Measurements from ENCODE around the gene SLC22A24.

DNA sequence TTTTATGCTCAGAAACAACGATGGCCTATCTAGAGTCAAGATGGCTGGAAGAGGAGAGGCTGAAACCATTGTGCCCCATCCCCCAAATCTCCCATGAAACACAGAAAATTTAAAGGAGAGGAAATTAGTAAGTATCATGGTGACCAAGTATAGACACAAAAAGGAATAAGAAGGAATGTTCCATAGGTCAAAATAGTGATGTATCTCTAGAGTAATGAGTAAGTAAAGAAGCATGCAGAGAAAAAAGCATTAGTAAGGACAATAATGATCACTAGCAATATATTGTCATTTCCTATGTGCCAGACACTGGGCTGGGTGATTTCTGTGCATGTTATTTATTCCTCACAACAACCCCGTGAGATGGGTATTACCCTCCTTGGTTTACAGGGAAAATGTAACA is 2.6 kb upstream of the SLC22A24 start:
- TF ChIP-seq, protein P1, sequence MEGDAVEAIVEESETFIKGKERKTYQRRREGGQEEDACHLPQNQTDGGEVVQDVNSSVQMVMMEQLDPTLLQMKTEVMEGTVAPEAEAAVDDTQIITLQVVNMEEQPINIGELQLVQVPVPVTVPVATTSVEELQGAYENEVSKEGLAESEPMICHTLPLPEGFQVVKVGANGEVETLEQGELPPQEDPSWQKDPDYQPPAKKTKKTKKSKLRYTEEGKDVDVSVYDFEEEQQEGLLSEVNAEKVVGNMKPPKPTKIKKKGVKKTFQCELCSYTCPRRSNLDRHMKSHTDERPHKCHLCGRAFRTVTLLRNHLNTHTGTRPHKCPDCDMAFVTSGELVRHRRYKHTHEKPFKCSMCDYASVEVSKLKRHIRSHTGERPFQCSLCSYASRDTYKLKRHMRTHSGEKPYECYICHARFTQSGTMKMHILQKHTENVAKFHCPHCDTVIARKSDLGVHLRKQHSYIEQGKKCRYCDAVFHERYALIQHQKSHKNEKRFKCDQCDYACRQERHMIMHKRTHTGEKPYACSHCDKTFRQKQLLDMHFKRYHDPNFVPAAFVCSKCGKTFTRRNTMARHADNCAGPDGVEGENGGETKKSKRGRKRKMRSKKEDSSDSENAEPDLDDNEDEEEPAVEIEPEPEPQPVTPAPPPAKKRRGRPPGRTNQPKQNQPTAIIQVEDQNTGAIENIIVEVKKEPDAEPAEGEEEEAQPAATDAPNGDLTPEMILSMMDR (conservative IDR thresholded peaks at IDR 0.05 in 1 of 2, IDR thresholded peaks at IDR 0.05 in 1 of 2; ENCODE audit: low read depth in 1 of 2, low read length in 2 of 2), result no peak
- no peak for TF ChIP-seq EZH2 (IDR thresholded peaks at IDR 0.05; ENCODE audit: low read length, missing control alignments)
